Natural killer cell (primary cell): ENCODE data around the gene INO80B. TPM values are rescaled to one million over a fixed set of nuclear protein-coding genes. Genes with fewer than 3 reads are reported as not detected.
"Not testable (repeated sequence)": the region's sequence is repeated elsewhere in the genome, so short reads cannot be mapped to it uniquely, and the experiment has no call there.

Experiments
- ATAC-seq, 3 donors: fragments of 150-1000 bp in 2 of 3; fragments of 200-7000 bp in 1 of 3; cut with Tn5 transposase; 1 replicate in 1 of 3; 2 replicates in 2 of 3; pipeline ENCODE4 v1.10.0; 2021; ENCODE audit warnings: mild to moderate bottlenecking in 2 of 3, moderate library complexity in 2 of 3
- DNase-seq, 2 donors: peaks; one replicate each; pipeline versions ENCODE4 v3.0.0 to v3.0.0-alpha.2; 2013 to 2021; ENCODE audit warnings: mixed read lengths in 1 of 2
- H3K27ac ChIP-seq: one replicate; pipeline ENCODE4 v1.5.1; 2013; ENCODE audit warnings: mild to moderate bottlenecking, low read length
- H3K27me3 ChIP-seq: one replicate; pipeline ENCODE4 v1.6.1; 2013; ENCODE audit warnings: low read length; ENCODE audit not compliant: control insufficient read depth, insufficient read depth
- H3K36me3 ChIP-seq: one replicate; pipeline ENCODE4 v1.6.1; 2013; ENCODE audit warnings: low read length; ENCODE audit not compliant: control insufficient read depth, insufficient read depth
- H3K4me1 ChIP-seq: one replicate; pipeline ENCODE4 v1.6.1; 2013; ENCODE audit warnings: low read length; ENCODE audit not compliant: control insufficient read depth, insufficient read depth
- H3K4me3 ChIP-seq: one replicate; pipeline ENCODE4 v1.5.1; 2013; ENCODE audit warnings: low read length
- H3K9me3 ChIP-seq: one replicate; pipeline ENCODE4 v1.6.1; 2013; ENCODE audit warnings: low read length; ENCODE audit not compliant: control insufficient read depth, insufficient read depth
- H3K27ac Mint-ChIP-seq, 2 donors: one replicate each; pipeline ENCODE4 v1.8.0; 2022; ENCODE audit warnings: mild to moderate bottlenecking in 2 of 2, mixed read lengths in 2 of 2, moderate library complexity in 1 of 2
- H3K27me3 Mint-ChIP-seq, 2 donors: one replicate each; pipeline ENCODE4 v1.8.0; 2022; ENCODE audit warnings: low read depth in 2 of 2, mixed read lengths in 2 of 2
- H3K36me3 Mint-ChIP-seq: one replicate; pipeline ENCODE4 v1.8.0; 2022; ENCODE audit warnings: mixed read lengths
- H3K4me1 Mint-ChIP-seq, 2 donors: one replicate each; pipeline ENCODE4 v1.8.0; 2022; ENCODE audit warnings: mixed read lengths in 2 of 2
- H3K4me3 Mint-ChIP-seq: one replicate; pipeline ENCODE4 v1.8.0; 2022; ENCODE audit warnings: mild to moderate bottlenecking, moderate library complexity, mixed read lengths
- H3K9me3 Mint-ChIP-seq, 2 donors: one replicate each; pipeline ENCODE4 v1.8.0; 2022; ENCODE audit warnings: mixed read lengths in 2 of 2
- CTCF ChIP-seq: fragments of 200-600 bp; IDR thresholded peaks from one replicate; pipeline ENCODE4 v1.8.0; 2022; ENCODE audit warnings: antibody characterized with exemption
- WGBS: methylation state at CpG from one replicate; pipeline ENCODE4 v1.1.7; 2013; ENCODE audit warnings: missing lambda C conversion rate; ENCODE audit not compliant: insufficient coverage; 5-methylcytosine and 5-hydroxymethylcytosine counted together
- intact Hi-C: fragments of 100-400 bp; cut with micrococcal nuclease; formaldehyde crosslinking; loops from one replicate; pipeline ENCODE4 v1.14.2; 2022
- total RNA-seq, 4 donors: library from RNA; stranded (reverse); fragments of 120-200 nt in 1 of 4; gene quantifications; one replicate each; pipeline versions ENCODE4 v1.2.3 to v1.2.4, GENCODE V29; 2013 to 2022

The INO80B gene
- total RNA-seq, 3 donors from 2014 or later (not counting 1 experiment from before 2014, with no cell fraction given) = 34.0 to 48.0 (median 37.7) TPM

GRCh38 chr2:74441170-74441689 lies 13.7 kb upstream of the INO80B start:
- DNase-seq (no peak), ATAC-seq (peak in 2 of 3 donors; percentile 52 to 68)
- Mint-ChIP-seq H3K4me3 (peak overlapping the region; percentile 88), H3K36me3 (no peaks in the 10 kb centered on the region), H3K4me1 (peaks cover 27 to 38% of the 10 kb centered on the region in 2 donors), H3K9me3 (no peaks in the 10 kb centered on the region), H3K27ac (peak overlapping the region; percentile 27 to 28), H3K27me3 (peaks cover 0 to 14% of the 10 kb centered on the region in 2 donors)
- no peak for TF ChIP-seq CTCF
- Histone ChIP-seq H3K27ac (no peak overlapping the region), H3K36me3 (no peaks in the 10 kb centered on the region), H3K27me3 (peaks cover 19% of the 10 kb centered on the region), H3K9me3 (no peaks in the 10 kb centered on the region), H3K4me1 (peaks cover 33% of the 10 kb centered on the region), H3K4me3 (peak overlapping the region; percentile 25)
- whole genome bisulfite sequencing = 53% methylated on average over 33 of the region's 33 CpGs
- intact Hi-C loops = loop anchor here (1.0 kb wide), 1 partner anchor 11 kb away; no protein-coding TSS in a partner anchor

GRCh38 chr2:74441690-74442482 lies 13.0 kb upstream of the INO80B start, which contains the start of gene RTKN:
TSS of gene RTKN (minus strand) at chr2:74441937. CDS start at chr2:74441816, 121 bp downstream.
- H3K27ac ChIP-seq = peak within 1 kb of the TSS; percentile 40
- WGBS = 15% methylated on average over 75 of the region's 75 CpGs
- H3K27me3 Mint-ChIP-seq = peaks cover 0 to 14% of the 10 kb centered on the region in 2 donors
- H3K36me3 ChIP-seq = no peaks in the 10 kb centered on the region
- ATAC-seq (peak in 1 of 3 donors; percentile 75), DNase-seq (peak; percentile 53 to 60)
- intact Hi-C loops = loop anchor here (1.0 kb wide), 1 partner anchor 10 kb away; no protein-coding TSS in a partner anchor
- peaks cover 27 to 38% of the 10 kb centered on the region in 2 donors for H3K4me1 Mint-ChIP-seq
- peak within 1 kb of the TSS; percentile 40 for H3K4me3 ChIP-seq
- H3K4me1 ChIP-seq = peaks cover 33% of the 10 kb centered on the region
- no peaks in the 10 kb centered on the region for H3K9me3 ChIP-seq
- peaks cover 19% of the 10 kb centered on the region for H3K27me3 ChIP-seq
- peak within 1 kb of the TSS; percentile 28 to 45 for H3K27ac Mint-ChIP-seq
- no peak for TF ChIP-seq CTCF
- no peaks in the 10 kb centered on the region for H3K9me3 Mint-ChIP-seq
- H3K4me3 Mint-ChIP-seq = peak within 1 kb of the TSS; percentile 88
- H3K36me3 Mint-ChIP-seq = no peaks in the 10 kb centered on the region

- ATAC-seq, H3K4me3 ChIP-seq, H3K9me3 ChIP-seq, H3K27ac ChIP-seq, H3K36me3 ChIP-seq, H3K36me3 Mint-ChIP-seq, DNase-seq, H3K9me3 Mint-ChIP-seq, intact Hi-C loops: not testable (repeated sequence)
- 93% methylated on average over 15 of the region's 16 CpGs for WGBS
- H3K27ac Mint-ChIP-seq = peak overlapping the region; percentile 28 to 45
- peaks cover 0 to 14% of the 10 kb centered on the region in 2 donors for H3K27me3 Mint-ChIP-seq
- Histone ChIP-seq H3K27me3 (peaks cover 19% of the 10 kb centered on the region), H3K4me1 (peaks cover 33% of the 10 kb centered on the region)
- H3K4me3 Mint-ChIP-seq = peak overlapping the region; percentile 88
- H3K4me1 Mint-ChIP-seq = peaks cover 22 to 38% of the 10 kb centered on the region in 2 donors
These were observed 12.2 kb upstream of the INO80B start for GRCh38 chr2:74442483-74443297.
